ENCODE results near the gene KMT2C.

Gene KMT2C

GRCh38 chr7:152107945-152108344, 327.9 kb downstream of the KMT2C start:
- DNase-seq (ENCODE audit: low read depth) = no peak

GRCh38 chr7:152106990-152107389, 328.8 kb downstream of the KMT2C start:
- no peak for DNase-seq (ENCODE audit: low read depth)

- no peak for DNase-seq (ENCODE audit: low read depth)
Observed at GRCh38 chr7:152105205-152105604, 330.6 kb downstream of the KMT2C start.

- DNase-seq (ENCODE audit: low read depth) = no peak
Observed at GRCh38 chr7:152103691-152104090, 332.1 kb downstream of the KMT2C start.

- no peak for DNase-seq (ENCODE audit: low read depth)
Observed at GRCh38 chr7:152103066-152103465, 332.7 kb downstream of the KMT2C start.

- DNase-seq (ENCODE audit: low read depth) = no peak
Observed at GRCh38 chr7:152097330-152097729, 338.5 kb downstream of the KMT2C start.

- no peak for DNase-seq (ENCODE audit: low read depth)
Observed at GRCh38 chr7:152095771-152096170, 340.0 kb downstream of the KMT2C start.

- DNase-seq (ENCODE audit: low read depth) = no peak
Observed at GRCh38 chr7:152093717-152094116, 342.1 kb downstream of the KMT2C start.

GRCh38 chr7:152090747-152091146, 345.1 kb downstream of the KMT2C start:
- no peak for DNase-seq (ENCODE audit: low read depth)

GRCh38 chr7:152089183-152089582, 346.6 kb downstream of the KMT2C start:
- DNase-seq (ENCODE audit: low read depth) = no peak

GRCh38 chr7:152086513-152086912, 349.3 kb downstream of the KMT2C start:
- DNase-seq (ENCODE audit: low read depth) = no peak

GRCh38 chr7:152085131-152085530, 350.7 kb downstream of the KMT2C start:
- DNase-seq (ENCODE audit: low read depth) = no peak
